Endothelial cell of umbilical vein (primary cell): ENCODE results near the gene CYP46A1. TPM values are rescaled to one million over a fixed set of nuclear protein-coding genes. Genes with fewer than 3 reads are reported as not detected.
A peak's percentile ranks its signal among the peaks of the same experiment; 100 is the strongest.

Source experiments
- BruUV-seq: library from RNA; stranded (reverse); fragments of 400-500 nt; replicated peaks from 2 replicates; lab custom pipeline; 2021; lab: Mats Ljungman, UMichigan
- CTCF ChIA-PET: fragments of 300-600, 350-600 bp; sonication (Branson Sonifier 250); formaldehyde crosslinking; loops from one replicate; lab custom pipeline; 2021; ENCODE audit warnings: antibody characterized with exemption, inconsistent platforms; lab: Charles Lee
- POLR2A ChIA-PET: fragments of 300-600, 350-600 bp; sonication (Branson Sonifier 250); formaldehyde crosslinking; loops from one replicate; lab custom pipeline; 2021; ENCODE audit warnings: antibody characterized with exemption, inconsistent platforms; lab: Charles Lee
- DNase-seq: peaks from one replicate; pipeline ENCODE4 v3.0.0-alpha.2; 2011; ENCODE audit warnings: low read depth, low spot score
- FAIRE-seq: peaks from 2 replicates; lab custom pipeline; 2011; peaks lifted over from hg19 to GRCh38; lab: Jason Lieb, UNC
- H2AFZ ChIP-seq: 2 replicates; pipeline ENCODE4 v1.6.0; 2012; ENCODE audit warnings: low read depth, low read length, control low read depth, inconsistent platforms
- H3K27ac ChIP-seq: 2 replicates; pipeline ENCODE4 v1.5.1; 2011; ENCODE audit warnings: low read depth, mild to moderate bottlenecking, control low read depth, low read length, moderate library complexity; ENCODE audit not compliant: insufficient read depth
- H3K27me3 ChIP-seq, 2 experiments: 2 replicates each; pipeline versions ENCODE4 v1.6.0 to v1.6.1; 2011; ENCODE audit warnings: low read length in 2 of 2, mixed read lengths in 1 of 2; ENCODE audit not compliant: control insufficient read depth in 2 of 2, insufficient read depth in 2 of 2
- H3K36me3 ChIP-seq, 2 experiments: 2 replicates in 1 of 2; 3 replicates in 1 of 2; pipeline ENCODE4 v1.5.1; 2011; ENCODE audit warnings: low read length in 2 of 2, mild to moderate bottlenecking in 1 of 2, moderate library complexity in 1 of 2; ENCODE audit not compliant: control insufficient read depth in 2 of 2, insufficient read depth in 2 of 2; ENCODE audit errors: extremely low read depth in 1 of 2
- H3K4me1 ChIP-seq: 3 replicates; pipeline ENCODE4 v1.5.1; 2011; ENCODE audit warnings: mild to moderate bottlenecking, low read length; ENCODE audit not compliant: control insufficient read depth, insufficient read depth; ENCODE audit errors: extremely low read depth
- H3K4me2 ChIP-seq: 2 replicates; pipeline ENCODE4 v1.6.1; 2011; ENCODE audit warnings: low read length, control low read depth, mixed read lengths; ENCODE audit not compliant: insufficient read depth
- H3K4me3 ChIP-seq, 3 experiments: fragments of 200-600 bp in 1 of 3; sonication (generic), shearing (Covaris generic) in 1 of 3; replicated peaks in 1 of 3; 2 replicates each; pipeline ENCODE4 v1.5.1; 2011 to 2016; ENCODE audit warnings: control low read depth in 3 of 3, low read length in 3 of 3, mild to moderate bottlenecking in 2 of 3, inconsistent platforms in 1 of 3, low read depth in 1 of 3, moderate library complexity in 1 of 3; ENCODE audit not compliant: insufficient read depth in 1 of 3
- H3K79me2 ChIP-seq: 2 replicates; pipeline ENCODE4 v1.6.0; 2012; ENCODE audit warnings: low read length, inconsistent platforms; ENCODE audit not compliant: control insufficient read depth, insufficient read depth
- H3K9ac ChIP-seq: replicated peaks from 2 replicates; pipeline ENCODE3; 2011; ENCODE audit warnings: low read length, control low read depth; ENCODE audit not compliant: insufficient read depth; ENCODE audit errors: extremely low read depth
- H3K9me1 ChIP-seq: replicated peaks from 3 replicates; pipeline ENCODE4 v1.6.0; 2011; ENCODE audit warnings: mild to moderate bottlenecking, low read length; ENCODE audit not compliant: control insufficient read depth, insufficient read depth; ENCODE audit errors: extremely low read depth
- H3K9me3 ChIP-seq: replicated peaks from 2 replicates; pipeline ENCODE4 v1.5.1; 2012; ENCODE audit warnings: low read length, inconsistent platforms; ENCODE audit not compliant: control insufficient read depth, insufficient read depth
- H4K20me1 ChIP-seq: replicated peaks from 2 replicates; pipeline ENCODE3; 2011; ENCODE audit warnings: mild to moderate bottlenecking, low read length; ENCODE audit not compliant: control insufficient read depth, insufficient read depth; ENCODE audit errors: extremely low read depth
- FOS ChIP-seq: IDR thresholded peaks from 2 replicates; pipeline ENCODE4 v1.6.1; 2011; ENCODE audit warnings: mild to moderate bottlenecking, low read length, moderate library complexity, borderline replicate concordance; ENCODE audit not compliant: insufficient read depth
- JUN ChIP-seq: IDR thresholded peaks from 2 replicates; pipeline ENCODE4 v1.6.1; 2011; ENCODE audit warnings: borderline replicate concordance, low read depth; ENCODE audit not compliant: insufficient read length, insufficient read depth
- MAX ChIP-seq: IDR thresholded peaks from 2 replicates; pipeline ENCODE4 v1.6.1; 2011; ENCODE audit not compliant: insufficient read depth, insufficient read length
- dilution Hi-C: fragments of 300-500 bp; cut with MboI; formaldehyde crosslinking; loops from one replicate; pipeline ENCODE4 v1.15.0; 2019; ENCODE audit warnings: low sequenced_read_pairs; ENCODE audit not compliant: extremely low pct_ligation_motif_present
- intact Hi-C: fragments of 100-400 bp; cut with micrococcal nuclease; formaldehyde crosslinking; loops from one replicate; pipeline ENCODE4 v1.10.0; 2022
- polyA plus RNA-seq, 4 experiments: library from polyadenylated mRNA; depleted of rRNA in 3 of 4; stranded (reverse) in 3 of 4; unstranded in 1 of 4; fragments of >200 nt; gene quantifications; 2 replicates each; pipeline versions ENCODE4 v1.2.1 to v1.2.3, GENCODE V29; 2011 to 2012; ENCODE audit warnings: missing spikeins in 1 of 4
- total RNA-seq: library from RNA; stranded (reverse); gene quantifications from 2 replicates; pipeline ENCODE4 v1.2.3, GENCODE V29; 2021

Gene CYP46A1
- total and polyA plus RNA-seq, 2 donors (not counting 3 experiments of a cell fraction or from before 2014, with no cell fraction given), result 0.03 to 0.24 TPM

GRCh38 chr14:99731547-99732435 lies 47.7 kb downstream of the CYP46A1 start:
- BruUV-seq, result no TSS peak
- no peaks in the 10 kb centered on the region for H3K27me3 ChIP-seq
- H3K9me1 ChIP-seq, result no peaks in the 10 kb centered on the region
- H3K36me3 ChIP-seq, result no peaks in the 10 kb centered on the region
- H2AFZ ChIP-seq, result no peak overlapping the region
- TF ChIP-seq JUN (no peak), MAX (no peak)
- no peaks in the 10 kb centered on the region for H3K79me2 ChIP-seq
- ChIA-PET CTCF (interaction anchor here (0.8 to 4.3 kb wide), 13 partner anchors 8 to 215 kb away, joined by 3 to 86 read pairs (median 12); partner anchors contain the start of gene EML1), POLR2A (no interaction called here)
- FAIRE-seq (no peak), DNase-seq (no peak)
- no peaks in the 10 kb centered on the region for H4K20me1 ChIP-seq
- H3K9me3 ChIP-seq, result no peaks in the 10 kb centered on the region
- no peak overlapping the region for H3K9ac ChIP-seq
- intact Hi-C loops, result loop anchor here (2.0 to 5.0 kb wide), 2 partner anchors 49 to 461 kb away; partner anchors contain the start of gene CYP46A1
- no peak overlapping the region for H3K4me3 ChIP-seq
- no peak overlapping the region for H3K27ac ChIP-seq
- no peak overlapping the region for H3K4me2 ChIP-seq
- peaks cover 24% of the 10 kb centered on the region for H3K4me1 ChIP-seq
- dilution Hi-C loops, result no loop called here

- intact Hi-C loops (loop anchor here (5.0 kb wide), 1 partner anchor 50 kb away; the partner anchor contains the start of gene CYP46A1), dilution Hi-C loops (no loop called here)
- no peaks in the 10 kb centered on the region for H4K20me1 ChIP-seq
- H3K9ac ChIP-seq, result no peak overlapping the region
- H3K4me1 ChIP-seq, result peaks cover 30% of the 10 kb centered on the region
- FAIRE-seq (no peak), DNase-seq (no peak)
- no peak overlapping the region for H3K4me3 ChIP-seq
- ChIA-PET CTCF (interaction anchor here (1.0 to 3.3 kb wide), 6 partner anchors 13 to 167 kb away, joined by 3 to 86 read pairs (median 3); partner anchors contain the start of gene EML1), POLR2A (no interaction called here)
- TF ChIP-seq FOS, result no peak
- no peaks in the 10 kb centered on the region for H3K27me3 ChIP-seq
- no peak overlapping the region for H3K4me2 ChIP-seq
- H3K9me1 ChIP-seq, result no peaks in the 10 kb centered on the region
- H3K9me3 ChIP-seq, result no peaks in the 10 kb centered on the region
- BruUV-seq, result no TSS peak
- H2AFZ ChIP-seq, result no peak overlapping the region
- H3K27ac ChIP-seq, result peak overlapping the region; percentile 87
- no peaks in the 10 kb centered on the region for H3K36me3 ChIP-seq
- H3K79me2 ChIP-seq, result no peaks in the 10 kb centered on the region
Measured at GRCh38 chr14:99732436-99733210, 48.5 kb downstream of the CYP46A1 start.
